ENCODE results near the gene GMPR2. TPM values are rescaled to one million over a fixed set of nuclear protein-coding genes. Genes with fewer than 3 reads are reported as not detected.

The GMPR2 gene
- total RNA-seq, 6 donors from 2014 or later = 26.2 to 76.9 (median 47.2) TPM

DNA sequence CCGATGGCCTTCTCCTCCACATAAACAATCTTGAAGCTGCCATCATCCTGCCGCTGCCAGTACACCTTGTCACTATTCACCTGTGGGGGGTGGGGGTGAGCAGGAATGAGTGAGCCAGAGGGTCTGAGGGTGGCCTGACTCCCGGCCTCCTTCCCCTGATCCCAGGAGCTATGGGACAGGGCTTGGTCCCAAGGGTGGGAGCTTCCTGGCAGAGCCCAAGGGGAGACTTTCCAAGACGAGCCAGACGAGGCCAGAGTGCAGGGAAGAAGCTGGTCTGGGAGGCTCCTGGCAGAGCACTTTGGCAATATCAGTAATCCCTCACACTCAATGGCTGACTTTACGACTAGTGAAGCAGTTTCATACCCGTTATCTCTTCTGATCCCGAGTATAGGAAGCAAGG is 22.7 kb downstream of the GMPR2 start:
- no peak for TF ChIP-seq EP300 (IDR thresholded peaks at IDR 0.05)
- TF ChIP-seq POLR2AphosphoS5 (IDR thresholded peaks at IDR 0.05) = no peak
- TF ChIP-seq, protein P1, sequence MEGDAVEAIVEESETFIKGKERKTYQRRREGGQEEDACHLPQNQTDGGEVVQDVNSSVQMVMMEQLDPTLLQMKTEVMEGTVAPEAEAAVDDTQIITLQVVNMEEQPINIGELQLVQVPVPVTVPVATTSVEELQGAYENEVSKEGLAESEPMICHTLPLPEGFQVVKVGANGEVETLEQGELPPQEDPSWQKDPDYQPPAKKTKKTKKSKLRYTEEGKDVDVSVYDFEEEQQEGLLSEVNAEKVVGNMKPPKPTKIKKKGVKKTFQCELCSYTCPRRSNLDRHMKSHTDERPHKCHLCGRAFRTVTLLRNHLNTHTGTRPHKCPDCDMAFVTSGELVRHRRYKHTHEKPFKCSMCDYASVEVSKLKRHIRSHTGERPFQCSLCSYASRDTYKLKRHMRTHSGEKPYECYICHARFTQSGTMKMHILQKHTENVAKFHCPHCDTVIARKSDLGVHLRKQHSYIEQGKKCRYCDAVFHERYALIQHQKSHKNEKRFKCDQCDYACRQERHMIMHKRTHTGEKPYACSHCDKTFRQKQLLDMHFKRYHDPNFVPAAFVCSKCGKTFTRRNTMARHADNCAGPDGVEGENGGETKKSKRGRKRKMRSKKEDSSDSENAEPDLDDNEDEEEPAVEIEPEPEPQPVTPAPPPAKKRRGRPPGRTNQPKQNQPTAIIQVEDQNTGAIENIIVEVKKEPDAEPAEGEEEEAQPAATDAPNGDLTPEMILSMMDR (IDR thresholded peaks at IDR 0.05) = no peak
- no peak for TF ChIP-seq POLR2A (IDR thresholded peaks at IDR 0.05)
- Histone ChIP-seq H3K4me1 (peaks cover 0 to 19% (median 13%) of the 10 kb centered on the region in 4 donors), H3K27ac (no peak overlapping the region), H3K27me3 (no peaks in the 10 kb centered on the region), H3K4me3 (no peak overlapping the region), H3K9me3 (no peaks in the 10 kb centered on the region), H3K36me3 (peaks cover 0 to 19% (median 9%) of the 10 kb centered on the region in 4 donors)
- no peak for ATAC-seq (ENCODE audit: low FRiP score in 2 of 2)
- DNase-seq = no peak
- 91% methylated on average over 8 of the region's 8 CpGs for WGBS, 2 donors

DNA sequence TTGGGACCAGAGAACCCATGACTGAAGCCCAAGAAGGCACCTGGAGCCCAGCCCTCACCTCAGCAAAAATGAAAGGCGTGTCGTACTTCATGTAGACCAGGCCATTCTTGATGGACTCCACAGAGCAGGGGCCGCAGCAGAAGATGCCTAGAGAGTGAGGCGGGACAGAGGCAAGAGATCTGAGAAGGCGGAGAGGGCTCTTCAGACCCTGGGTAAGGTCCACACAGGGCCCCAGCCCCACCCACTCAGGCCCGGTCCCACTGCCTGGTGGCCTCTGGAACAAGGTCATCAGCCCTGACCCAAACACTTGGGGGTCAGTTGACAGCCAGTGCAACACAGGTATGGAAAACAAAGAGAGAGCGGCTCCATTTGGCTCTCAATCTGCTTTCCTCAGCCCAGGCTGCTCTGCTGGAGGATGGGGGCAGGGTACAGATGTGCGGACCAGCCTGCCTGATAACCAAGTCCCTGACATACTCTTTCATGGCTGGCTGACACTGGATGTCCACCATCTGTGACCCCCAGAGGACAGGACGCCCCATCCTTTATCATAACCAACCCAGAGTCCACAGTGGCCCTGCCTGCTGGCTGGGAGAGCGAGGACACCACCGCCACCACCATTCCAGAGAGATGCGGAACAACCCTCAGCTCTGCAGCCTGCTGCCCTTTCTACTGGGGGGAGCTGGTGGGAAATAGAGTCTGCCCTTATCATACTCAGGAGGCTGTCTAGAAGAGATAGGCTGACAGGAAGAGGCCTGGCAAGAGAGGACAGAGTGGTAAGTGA is 23.4 kb downstream of the GMPR2 start:
- H3K36me3 ChIP-seq = peaks cover 0 to 19% (median 9%) of the 10 kb centered on the region in 4 donors
- no peaks in the 10 kb centered on the region for H3K9me3 ChIP-seq
- H3K27me3 ChIP-seq = no peaks in the 10 kb centered on the region
- DNase-seq (no peak), ATAC-seq (ENCODE audit: low FRiP score in 2 of 2) (no peak)
- H3K4me3 ChIP-seq = no peak overlapping the region
- no peak overlapping the region for H3K27ac ChIP-seq
- TF ChIP-seq EP300 (IDR thresholded peaks at IDR 0.05) (no peak), POLR2A (IDR thresholded peaks at IDR 0.05) (no peak), POLR2AphosphoS5 (IDR thresholded peaks at IDR 0.05) (no peak)
- TF ChIP-seq, protein P1 (IDR thresholded peaks at IDR 0.05) = no peak
- WGBS, 2 donors = 90 to 93% methylated on average over 10 to 12 of the region's 12 CpGs
- peaks cover 0 to 19% (median 13%) of the 10 kb centered on the region in 4 donors for H3K4me1 ChIP-seq

DNA sequence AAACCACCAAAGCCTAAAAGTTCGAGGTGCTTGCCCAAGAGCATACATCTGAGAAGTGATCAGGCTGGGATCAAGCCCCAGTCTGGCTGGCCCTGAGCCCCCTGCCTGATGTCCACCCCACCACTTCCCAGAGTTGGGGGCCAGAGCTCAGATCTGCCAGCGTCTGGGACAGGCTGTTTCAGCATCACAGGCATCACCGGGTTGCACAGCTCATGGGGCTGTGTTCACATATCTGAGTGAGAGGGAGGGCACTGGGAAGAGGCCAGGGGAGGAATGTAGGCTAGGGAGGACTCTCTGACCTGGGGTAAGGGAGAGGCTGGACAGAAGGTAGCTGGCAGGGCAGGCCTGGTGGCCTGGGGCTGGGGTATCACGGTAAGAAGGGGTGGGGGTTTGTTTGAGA is 24.2 kb downstream of the GMPR2 start:
- no peak for ATAC-seq (ENCODE audit: low FRiP score in 2 of 2)
- H3K27me3 ChIP-seq = no peaks in the 10 kb centered on the region
- no peak overlapping the region for H3K4me3 ChIP-seq
- peak overlapping the region in 1 of 4 donors; percentile 10 for H3K27ac ChIP-seq
- H3K4me1 ChIP-seq = peaks cover 0 to 19% (median 12%) of the 10 kb centered on the region in 4 donors
- no peaks in the 10 kb centered on the region for H3K9me3 ChIP-seq
- TF ChIP-seq, protein P1 (IDR thresholded peaks at IDR 0.05) = no peak
- TF ChIP-seq EP300 (IDR thresholded peaks at IDR 0.05) = no peak
- 73 to 79% methylated on average over 4 of the region's 4 CpGs for WGBS, 2 donors
- H3K36me3 ChIP-seq = peaks cover 0 to 19% (median 9%) of the 10 kb centered on the region in 4 donors
- DNase-seq = no peak

DNA sequence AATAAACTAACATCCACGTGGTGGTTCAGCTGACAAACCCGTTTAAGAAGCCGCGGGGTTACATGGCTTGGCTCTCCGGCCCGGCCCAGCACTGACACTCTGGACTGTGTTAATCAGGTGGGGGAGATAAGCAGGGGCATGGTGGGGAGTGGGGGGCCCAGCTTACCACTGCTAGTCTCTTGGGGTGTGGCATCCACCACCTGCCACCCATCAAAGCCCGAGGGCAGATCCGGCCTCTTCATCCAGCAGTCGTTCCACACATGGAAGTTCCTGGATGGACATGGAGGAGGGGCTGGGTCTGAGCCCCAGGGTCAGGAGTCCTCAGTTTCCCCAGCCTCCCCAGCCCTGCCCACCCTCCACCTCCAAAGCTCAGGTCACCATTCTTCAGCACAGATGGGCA is 25.4 kb downstream of the GMPR2 start:
- no peak overlapping the region for H3K27ac ChIP-seq
- DNase-seq (no peak), ATAC-seq (ENCODE audit: low FRiP score in 2 of 2) (no peak)
- TF ChIP-seq POLR2AphosphoS5 (IDR thresholded peaks at IDR 0.05) (no peak), POLR2A (IDR thresholded peaks at IDR 0.05) (no peak), EP300 (IDR thresholded peaks at IDR 0.05) (no peak)
- TF ChIP-seq, protein P1 (IDR thresholded peaks at IDR 0.05) = no peak
- no peaks in the 10 kb centered on the region for H3K27me3 ChIP-seq
- H3K9me3 ChIP-seq = no peaks in the 10 kb centered on the region
- H3K4me3 ChIP-seq = no peak overlapping the region
- peaks cover 0 to 14% (median 7%) of the 10 kb centered on the region in 4 donors for H3K36me3 ChIP-seq
- 79 to 87% methylated on average over 7 to 9 of the region's 9 CpGs for WGBS, 2 donors
- H3K4me1 ChIP-seq = peaks cover 0 to 19% (median 9%) of the 10 kb centered on the region in 4 donors

Measured in upper lobe of left lung (tissue), 6 donors.